Uterus (tissue), 2 donors: ENCODE results near the gene ACSM5.

ENCODE experiments used
- POLR2A ChIP-seq, 2 donors: fragments of 450-650 bp; IDR thresholded peaks; one replicate each; pipeline ENCODE4 v1.6.1; 2016; ENCODE audit warnings: antibody characterized with exemption in 2 of 2, mild to moderate bottlenecking in 1 of 2, moderate library complexity in 1 of 2
- TF ChIP-seq, protein P1 (sequence below), 4 experiments: fragments of 200-600 bp in 2 of 4; fragments of 450-650 bp in 2 of 4; sonication (generic) in 2 of 4; IDR thresholded peaks; one replicate each; pipeline ENCODE4 v1.5.1; 2016 to 2019; ENCODE audit warnings: antibody characterized with exemption in 4 of 4, mild to moderate bottlenecking in 2 of 4, moderate library complexity in 1 of 4

DNA sequence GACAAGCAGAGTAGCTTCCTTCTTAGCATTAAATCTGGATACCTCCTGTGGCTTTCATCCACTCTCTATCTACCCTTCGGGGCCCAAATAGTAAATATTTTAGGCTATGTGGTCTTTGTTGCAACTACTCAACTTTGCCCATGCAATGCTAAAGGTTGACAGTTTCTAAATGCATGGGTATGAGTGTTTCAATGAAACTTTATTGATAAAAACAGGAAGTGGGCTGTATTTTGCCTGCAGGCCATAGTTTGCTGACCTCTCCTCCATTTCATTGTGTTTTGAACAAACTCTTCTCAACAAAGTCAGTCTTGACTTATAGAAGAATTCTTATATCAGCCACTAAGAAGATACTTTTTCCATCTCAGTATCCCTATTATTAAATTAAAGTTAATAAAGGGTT lies 76.1 kb downstream of the ACSM5 start:
- no peak for TF ChIP-seq POLR2A (IDR thresholded peaks at IDR 0.05)
- TF ChIP-seq, protein P1, sequence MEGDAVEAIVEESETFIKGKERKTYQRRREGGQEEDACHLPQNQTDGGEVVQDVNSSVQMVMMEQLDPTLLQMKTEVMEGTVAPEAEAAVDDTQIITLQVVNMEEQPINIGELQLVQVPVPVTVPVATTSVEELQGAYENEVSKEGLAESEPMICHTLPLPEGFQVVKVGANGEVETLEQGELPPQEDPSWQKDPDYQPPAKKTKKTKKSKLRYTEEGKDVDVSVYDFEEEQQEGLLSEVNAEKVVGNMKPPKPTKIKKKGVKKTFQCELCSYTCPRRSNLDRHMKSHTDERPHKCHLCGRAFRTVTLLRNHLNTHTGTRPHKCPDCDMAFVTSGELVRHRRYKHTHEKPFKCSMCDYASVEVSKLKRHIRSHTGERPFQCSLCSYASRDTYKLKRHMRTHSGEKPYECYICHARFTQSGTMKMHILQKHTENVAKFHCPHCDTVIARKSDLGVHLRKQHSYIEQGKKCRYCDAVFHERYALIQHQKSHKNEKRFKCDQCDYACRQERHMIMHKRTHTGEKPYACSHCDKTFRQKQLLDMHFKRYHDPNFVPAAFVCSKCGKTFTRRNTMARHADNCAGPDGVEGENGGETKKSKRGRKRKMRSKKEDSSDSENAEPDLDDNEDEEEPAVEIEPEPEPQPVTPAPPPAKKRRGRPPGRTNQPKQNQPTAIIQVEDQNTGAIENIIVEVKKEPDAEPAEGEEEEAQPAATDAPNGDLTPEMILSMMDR (IDR thresholded peaks at IDR 0.05) = no peak
